ENCODE results near the gene TMEM81.

GRCh38 chr1:205107327-205107726 lies 23.1 kb upstream of the TMEM81 start:
- TF ChIP-seq CEBPZ (IDR thresholded peaks at IDR 0.05; ENCODE audit: low read depth, low read length) (no peak), POLR2AphosphoS5 (IDR thresholded peaks at IDR 0.05; ENCODE audit: low read length) (no peak), EZH2 (IDR thresholded peaks at IDR 0.05; ENCODE audit: borderline replicate concordance, control insufficient read depth, low read depth, low read length) (no peak), POU2F2 (IDR thresholded peaks at IDR 0.05; ENCODE audit: borderline replicate concordance, low read depth, low read length) (no peak), HDAC2 (IDR thresholded peaks at IDR 0.05) (no peak), CBFB (IDR thresholded peaks at IDR 0.05; ENCODE audit: low read depth) (no peak), KAT2A (conservative IDR thresholded peaks at IDR 0.05; ENCODE audit: control insufficient read depth, low read depth, low read length) (no peak), CTCF (IDR thresholded peaks at IDR 0.05 in 2 of 3, conservative IDR thresholded peaks at IDR 0.05 in 1 of 3; ENCODE audit: control insufficient read depth in 2 of 3, extremely low read depth in 1 of 3, insufficient read depth in 1 of 3, low read depth in 3 of 3, low read length in 3 of 3) (no peak), NFYA (IDR thresholded peaks at IDR 0.05; ENCODE audit: borderline replicate concordance, low read depth, low read length) (no peak), POLR2A (IDR thresholded peaks at IDR 0.05; ENCODE audit: low read depth, low read length) (no peak)

Data from GM12878 (cell line).